Stimulated activated CD4-positive, alpha-beta T cell treated with anti-CD3 and anti-CD28 coated beads, Interleukin-1b, Interleukin-23, amount 100 ng/mL, for 1 hour (primary cell): Measurements from ENCODE around the gene TTLL7.
"Not testable (repeated sequence)": the region's sequence is repeated elsewhere in the genome, so short reads cannot be mapped to it uniquely, and the experiment has no call there.

ENCODE experiments used
- DNase-seq, 2 donors: peaks; one replicate each; pipeline ENCODE4 v3.0.0-alpha.2; 2020; ENCODE audit warnings: low read depth in 2 of 2

The TTLL7 gene

DNA sequence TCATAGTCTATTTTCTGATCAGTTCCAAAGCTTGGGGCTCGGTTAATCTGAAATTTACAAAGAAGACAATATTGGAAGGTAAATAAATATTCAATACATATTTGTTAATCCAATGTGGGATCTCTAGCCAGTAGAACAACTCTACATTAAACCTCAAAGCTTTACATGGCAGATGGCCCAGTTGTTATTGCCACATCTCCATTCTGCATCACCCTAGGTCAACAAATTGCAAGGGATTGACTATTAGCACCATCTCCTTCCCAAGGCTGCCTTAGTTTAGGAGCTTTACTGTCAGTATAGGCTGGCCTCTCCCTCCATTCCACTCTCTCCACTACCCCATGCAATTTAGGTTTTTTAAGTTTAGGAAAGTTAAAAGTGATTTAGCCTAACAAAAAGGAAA lies 69.7 kb downstream of the TTLL7 start:
- DNase-seq: no peak

DNA sequence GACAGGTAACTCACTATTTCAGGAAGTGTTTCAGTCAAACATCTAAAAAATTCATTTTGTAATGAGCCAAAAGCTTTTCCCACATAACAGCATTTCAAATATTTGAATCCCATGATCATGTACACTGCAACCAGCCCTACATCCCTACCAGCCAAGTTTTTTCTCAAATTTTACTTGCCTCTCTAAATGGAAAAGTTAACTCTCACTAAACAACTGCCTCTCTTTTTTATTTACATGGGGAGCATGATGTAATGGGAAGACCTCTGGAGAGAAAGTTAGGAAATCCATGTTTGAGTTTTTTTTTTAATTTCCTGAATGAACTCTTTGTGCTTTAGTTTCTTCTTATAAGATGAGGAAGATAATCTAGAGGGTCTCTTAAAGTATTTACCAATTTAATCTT lies 70.5 kb downstream of the TTLL7 start:
- no peak for DNase-seq

DNA sequence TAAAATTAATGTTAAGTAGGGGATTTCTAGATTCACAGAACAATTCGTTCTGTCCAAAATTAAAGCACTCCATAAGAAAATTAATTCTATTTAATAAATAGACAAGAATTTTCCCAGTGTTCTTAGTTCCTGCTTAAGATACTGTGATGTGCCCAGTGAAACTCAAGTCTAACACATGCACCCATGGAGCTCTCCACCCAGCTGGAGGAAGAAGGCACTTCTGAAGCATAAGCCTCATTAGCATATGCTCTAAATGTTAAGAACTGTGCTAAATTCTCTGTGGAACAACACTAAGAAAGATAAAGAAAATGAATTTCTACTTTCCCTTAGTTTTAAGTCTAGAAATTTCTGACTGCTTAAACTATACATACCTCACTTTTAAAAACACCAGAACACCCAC lies 71.2 kb downstream of the TTLL7 start:
- DNase-seq: no peak

DNA sequence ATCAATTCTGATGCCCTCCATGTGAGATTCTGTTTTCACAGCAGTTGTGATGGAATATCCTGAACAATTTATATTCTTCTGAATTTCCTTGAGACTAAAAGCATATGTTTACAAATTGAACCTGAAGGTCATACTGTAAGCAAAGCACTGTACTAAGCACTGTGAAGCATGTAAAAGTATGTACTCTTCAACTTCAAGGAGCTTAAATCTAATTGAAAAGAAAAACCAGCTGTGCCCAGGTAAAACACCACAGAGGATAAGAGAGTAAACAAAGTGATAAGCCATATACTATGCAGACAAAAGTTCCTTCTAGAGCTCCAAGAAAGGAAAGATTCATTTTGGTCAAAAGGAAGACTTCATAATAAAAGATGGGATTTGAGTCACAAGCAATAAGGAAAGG lies 71.9 kb downstream of the TTLL7 start:
- no peak for DNase-seq

DNA sequence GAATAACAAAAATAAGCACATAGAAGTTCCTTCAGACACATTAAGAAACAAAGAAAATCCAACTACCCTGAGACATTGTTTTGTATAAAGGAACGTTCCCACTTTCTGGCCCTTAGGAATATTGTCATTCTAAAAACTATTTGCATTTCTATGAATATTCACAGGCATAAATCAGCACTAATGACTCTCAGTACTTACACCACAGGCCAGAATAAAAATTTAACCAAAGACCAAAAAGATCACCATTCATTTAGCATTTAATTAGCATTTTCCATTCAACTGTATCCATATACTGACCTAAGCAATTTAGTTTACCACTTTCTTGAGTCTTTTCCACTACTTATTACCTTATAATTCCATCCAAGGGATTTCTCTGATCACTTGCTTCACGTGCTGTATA lies 75.4 kb downstream of the TTLL7 start:
- no peak for DNase-seq

DNA sequence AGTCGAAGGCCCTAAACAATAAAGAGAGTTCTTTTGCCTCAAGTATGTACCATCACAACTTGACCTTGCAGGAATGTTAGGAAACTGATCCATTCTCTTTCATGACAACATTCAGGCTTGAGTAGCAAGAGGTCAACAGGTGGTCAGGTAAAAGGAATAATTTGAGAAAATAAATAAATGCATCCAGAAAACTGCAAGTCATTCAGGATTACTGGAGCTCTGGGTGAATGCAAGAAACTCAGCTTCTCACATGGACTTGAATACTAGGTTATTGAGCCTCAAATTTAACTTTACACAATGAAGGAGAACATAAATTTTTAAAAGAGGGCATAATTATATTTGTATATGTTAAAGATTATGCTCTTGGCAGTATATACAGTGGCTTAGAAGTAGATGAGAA lies 76.5 kb downstream of the TTLL7 start:
- DNase-seq: no peak

GRCh38 chr1:83920320-83920719 lies 78.6 kb downstream of the TTLL7 start:
- no peak for DNase-seq

DNA sequence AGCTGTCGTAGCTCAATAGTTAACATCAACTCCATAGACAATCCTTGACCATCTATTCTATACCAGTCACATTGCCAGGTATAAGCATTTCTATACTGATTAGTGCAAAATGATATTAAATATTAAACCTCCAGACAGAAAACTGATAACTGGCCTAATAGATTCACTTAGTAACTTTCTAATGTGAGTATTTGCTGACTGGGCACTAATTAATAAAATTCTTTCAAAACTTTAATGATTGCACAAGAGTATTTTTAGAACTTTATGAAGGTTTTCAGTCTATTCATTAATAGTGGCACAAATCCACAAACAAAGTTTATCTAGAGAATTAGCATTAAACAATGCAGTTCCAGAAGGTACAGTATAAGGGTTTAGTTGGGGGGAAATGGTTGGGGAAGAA lies 79.1 kb downstream of the TTLL7 start:
- no peak for DNase-seq

DNA sequence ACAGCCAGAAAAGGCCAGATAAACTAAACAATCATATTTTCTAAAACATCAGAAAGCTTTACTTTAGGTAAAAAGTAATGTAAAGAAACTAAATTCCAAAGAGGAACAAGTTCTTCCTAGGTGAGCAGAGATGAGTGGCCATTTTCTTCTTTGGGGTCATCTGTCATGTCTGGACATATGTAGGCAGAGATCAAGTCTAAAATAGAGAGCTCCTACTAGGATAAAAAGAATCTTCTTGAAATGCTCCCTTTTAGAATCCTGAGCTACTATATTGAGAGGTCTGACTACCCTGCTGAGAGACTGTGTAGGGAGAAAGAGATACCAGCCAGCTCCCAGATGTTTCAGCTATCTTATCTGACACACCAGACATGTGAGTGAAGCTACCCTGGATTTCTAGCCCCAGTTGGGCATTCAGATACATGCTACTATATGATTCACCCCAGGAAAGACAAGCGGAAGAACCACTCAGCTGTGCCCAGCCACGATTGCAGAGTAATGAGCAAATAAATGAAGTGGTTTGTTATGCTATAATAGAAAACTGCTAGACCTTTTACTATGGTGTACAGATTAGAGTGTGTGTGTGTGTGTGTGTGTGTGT lies 80.1 kb downstream of the TTLL7 start:
- DNase-seq: no peak

DNA sequence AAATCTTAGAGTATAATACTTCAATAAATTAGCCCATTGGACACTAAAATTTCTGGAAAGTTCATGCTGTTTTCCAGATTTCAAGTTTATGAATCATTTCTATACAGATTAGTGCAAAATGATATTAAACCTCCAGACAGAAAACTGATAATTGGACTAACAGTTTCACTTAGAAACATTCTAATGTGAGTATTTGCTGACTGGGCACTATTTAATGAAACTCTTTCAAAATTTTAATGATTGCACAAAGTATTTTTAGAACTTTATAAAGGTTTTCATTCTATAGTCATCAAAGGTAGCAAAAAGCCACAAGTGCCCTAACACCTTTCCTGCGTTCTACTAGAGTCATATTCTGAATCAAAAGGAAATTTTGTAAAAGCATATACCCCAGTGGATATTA lies 81.0 kb downstream of the TTLL7 start:
- DNase-seq: no peak

DNA sequence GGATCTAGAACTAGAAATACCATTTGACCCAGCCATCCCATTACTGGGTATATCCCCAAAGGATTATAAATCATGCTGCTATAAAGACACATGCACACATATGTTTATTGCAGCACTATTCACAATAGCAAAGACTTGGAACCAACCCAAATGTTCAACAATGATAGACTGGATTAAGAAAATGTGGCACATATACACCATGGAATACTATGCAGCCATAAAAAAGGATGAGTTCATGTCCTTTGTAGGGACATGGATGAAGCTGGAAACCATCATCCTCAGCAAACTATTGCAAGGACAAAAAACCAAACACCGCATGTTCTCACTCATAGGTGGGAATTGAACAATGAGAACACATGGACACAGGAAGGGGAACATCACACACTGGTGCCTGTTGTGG lies 82.8 kb downstream of the TTLL7 start:
- not testable (repeated sequence) for DNase-seq

- DNase-seq: no peak
Observed at GRCh38 chr1:83912876-83913275, 86.1 kb downstream of the TTLL7 start.

- no peak for DNase-seq
Observed at GRCh38 chr1:83910461-83910860, 88.5 kb downstream of the TTLL7 start.

- DNase-seq: no peak
Observed at GRCh38 chr1:83909687-83910086, 89.2 kb downstream of the TTLL7 start.

DNA sequence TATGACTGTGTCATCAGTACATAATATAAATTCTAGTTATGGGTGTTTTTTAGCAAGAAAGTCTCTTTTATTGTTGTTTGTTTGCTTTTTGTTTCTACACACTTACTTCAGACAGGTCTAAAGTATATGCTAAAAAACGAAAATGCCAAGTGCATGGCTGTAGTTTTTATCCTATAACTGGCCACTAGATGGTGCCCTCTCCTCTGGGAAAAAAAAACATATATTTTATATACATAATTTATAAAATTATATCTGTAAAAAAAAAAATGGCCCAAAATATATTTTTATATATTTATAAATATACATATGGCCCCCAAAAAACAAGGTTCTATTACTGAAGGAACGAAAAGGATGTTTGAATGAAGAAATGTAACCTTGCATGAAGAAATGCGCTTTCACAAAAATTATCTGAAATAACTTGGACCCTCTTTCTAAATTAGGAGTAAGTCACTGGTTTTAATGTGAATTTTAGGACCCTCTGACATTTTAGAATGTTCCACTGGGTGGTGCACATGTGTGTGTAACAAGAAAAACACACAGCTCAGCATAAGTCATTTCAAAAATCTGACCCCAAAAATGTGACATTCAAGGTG lies 93.5 kb downstream of the TTLL7 start:
- DNase-seq: no peak

DNA sequence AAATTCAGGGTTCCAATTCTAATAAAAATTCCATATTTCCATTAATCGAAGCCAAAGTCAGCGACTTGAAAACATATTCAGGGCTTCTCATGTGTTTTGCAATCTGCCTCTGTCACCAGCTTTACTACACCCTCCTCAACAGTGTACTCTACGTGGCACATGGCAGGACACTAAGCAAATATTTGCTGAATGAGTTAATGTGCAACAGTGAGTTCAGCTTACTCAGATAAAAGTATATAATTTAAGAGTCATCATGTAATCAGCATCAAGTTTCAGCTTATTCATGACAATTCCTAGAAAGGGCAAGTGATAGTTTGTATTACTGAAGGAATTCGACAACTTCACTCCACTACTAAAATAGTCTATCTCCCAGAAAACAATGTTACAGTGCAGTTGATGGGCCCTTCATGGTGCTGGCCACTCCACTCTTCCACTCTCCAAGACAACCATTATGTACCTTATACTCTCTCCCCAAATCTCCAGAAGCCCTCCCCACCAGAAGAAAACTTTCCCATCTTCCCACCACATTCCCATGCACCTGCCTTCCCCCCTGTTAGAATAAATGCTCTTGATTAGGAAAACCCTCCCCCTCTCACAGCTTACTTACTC lies 97.3 kb downstream of the TTLL7 start:
- no peak for DNase-seq

GRCh38 chr1:83900524-83900923 lies 98.4 kb downstream of the TTLL7 start:
- no peak for DNase-seq

- no peak for DNase-seq
Observed at GRCh38 chr1:83897516-83897915, 101.4 kb downstream of the TTLL7 start.

- no peak for DNase-seq
Observed at GRCh38 chr1:83896299-83896698, 102.6 kb downstream of the TTLL7 start.

DNA sequence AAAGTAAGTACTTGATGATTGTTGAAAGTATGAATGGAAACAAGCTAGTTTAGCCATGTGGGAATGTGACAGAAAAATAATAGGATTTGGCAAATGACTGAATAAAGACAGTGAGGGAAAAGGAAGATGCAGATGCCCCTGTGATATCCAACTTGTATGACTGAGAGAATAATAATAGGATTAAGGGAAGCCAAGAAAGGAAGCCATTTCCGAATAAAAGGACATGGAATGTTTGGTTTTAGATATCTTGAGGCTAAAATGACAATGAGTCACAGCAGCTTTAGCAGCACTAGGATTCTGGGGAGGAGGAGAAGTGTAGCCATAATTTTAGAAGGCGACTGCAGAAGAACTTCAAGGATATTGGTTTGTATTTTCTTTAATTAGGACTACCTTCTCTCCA lies 109.2 kb downstream of the TTLL7 start:
- DNase-seq: no peak

GRCh38 chr1:83887483-83887882 lies 111.4 kb downstream of the TTLL7 start:
- DNase-seq: no peak

- no peak for DNase-seq
Observed at GRCh38 chr1:83883979-83884378, 115.0 kb downstream of the TTLL7 start.

- DNase-seq: no peak
Observed at GRCh38 chr1:83882906-83883305, 116.0 kb downstream of the TTLL7 start.

- no peak for DNase-seq
Observed at GRCh38 chr1:83872515-83872914, 126.4 kb downstream of the TTLL7 start.
